Upper lobe of left lung (tissue), 4 donors: ENCODE data around the gene CEP128.

ENCODE experiments used
- EP300 ChIP-seq, 4 donors: sonication (generic); formaldehyde crosslinking; IDR thresholded peaks; one replicate each; pipeline ENCODE4 v1.5.1; 2017; ENCODE audit warnings: antibody characterized with exemption in 4 of 4, control low read depth in 2 of 4
- POLR2A ChIP-seq, 4 donors: fragments of 450-650 bp; IDR thresholded peaks; one replicate each; pipeline ENCODE4 v1.5.1; 2016 to 2017; ENCODE audit warnings: antibody characterized with exemption in 4 of 4, mild to moderate bottlenecking in 2 of 4
- POLR2AphosphoS5 ChIP-seq, 2 donors: sonication (generic); formaldehyde crosslinking; IDR thresholded peaks; one replicate each; pipeline ENCODE4 v1.5.1; 2017; ENCODE audit warnings: antibody characterized with exemption in 2 of 2
- TF ChIP-seq, protein P1 (sequence below), 6 experiments: fragments of 450-650 bp in 4 of 6; fragments of 200-600 bp in 2 of 6; sonication (generic) in 2 of 6; IDR thresholded peaks; one replicate each; pipeline ENCODE4 v1.5.1; 2016 to 2019; ENCODE audit warnings: antibody characterized with exemption in 6 of 6

DNA sequence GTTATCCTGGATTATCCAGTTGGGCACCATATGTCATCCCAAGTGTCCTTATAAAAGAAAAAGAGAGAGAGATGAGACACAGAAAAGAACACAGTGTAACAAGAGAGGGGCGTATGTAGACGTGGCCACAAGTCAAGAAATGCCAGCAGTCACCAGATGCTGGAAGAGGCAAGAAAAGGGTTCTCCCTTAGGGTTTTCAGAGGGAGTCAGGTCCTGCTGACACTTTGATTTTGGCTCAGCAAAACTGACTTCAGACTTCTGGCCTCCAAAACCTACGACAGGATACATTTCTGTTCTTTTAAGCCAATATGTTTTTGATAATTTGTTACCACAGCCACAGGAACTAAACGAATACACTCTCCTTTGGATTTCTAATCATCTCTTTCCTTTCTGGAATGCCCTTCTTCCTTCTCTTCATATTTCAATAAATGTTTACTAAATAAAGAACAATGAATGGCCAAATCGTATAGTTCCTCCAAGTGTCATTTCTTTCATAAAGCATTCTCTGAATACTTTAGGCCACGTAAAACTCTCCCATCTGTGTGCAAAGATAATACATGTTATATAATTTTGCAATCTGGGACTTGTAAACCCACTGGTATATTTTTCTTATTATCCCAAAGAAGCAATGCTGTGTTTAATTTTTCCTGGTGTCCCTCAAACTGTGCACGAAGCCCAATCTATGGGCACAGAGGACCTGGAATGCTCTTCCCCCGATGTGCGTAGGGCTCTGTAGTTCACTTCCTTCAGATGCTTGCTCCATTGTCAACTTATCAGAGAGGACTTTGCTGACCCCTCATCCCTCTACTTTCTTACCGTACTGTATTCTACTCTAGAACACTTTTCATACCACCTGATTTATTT is 303.6 kb downstream of the CEP128 start:
- TF ChIP-seq POLR2AphosphoS5 (IDR thresholded peaks at IDR 0.05) (no peak), POLR2A (IDR thresholded peaks at IDR 0.05) (no peak), EP300 (IDR thresholded peaks at IDR 0.05) (no peak)
- TF ChIP-seq, protein P1, sequence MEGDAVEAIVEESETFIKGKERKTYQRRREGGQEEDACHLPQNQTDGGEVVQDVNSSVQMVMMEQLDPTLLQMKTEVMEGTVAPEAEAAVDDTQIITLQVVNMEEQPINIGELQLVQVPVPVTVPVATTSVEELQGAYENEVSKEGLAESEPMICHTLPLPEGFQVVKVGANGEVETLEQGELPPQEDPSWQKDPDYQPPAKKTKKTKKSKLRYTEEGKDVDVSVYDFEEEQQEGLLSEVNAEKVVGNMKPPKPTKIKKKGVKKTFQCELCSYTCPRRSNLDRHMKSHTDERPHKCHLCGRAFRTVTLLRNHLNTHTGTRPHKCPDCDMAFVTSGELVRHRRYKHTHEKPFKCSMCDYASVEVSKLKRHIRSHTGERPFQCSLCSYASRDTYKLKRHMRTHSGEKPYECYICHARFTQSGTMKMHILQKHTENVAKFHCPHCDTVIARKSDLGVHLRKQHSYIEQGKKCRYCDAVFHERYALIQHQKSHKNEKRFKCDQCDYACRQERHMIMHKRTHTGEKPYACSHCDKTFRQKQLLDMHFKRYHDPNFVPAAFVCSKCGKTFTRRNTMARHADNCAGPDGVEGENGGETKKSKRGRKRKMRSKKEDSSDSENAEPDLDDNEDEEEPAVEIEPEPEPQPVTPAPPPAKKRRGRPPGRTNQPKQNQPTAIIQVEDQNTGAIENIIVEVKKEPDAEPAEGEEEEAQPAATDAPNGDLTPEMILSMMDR (IDR thresholded peaks at IDR 0.05), result no peak
